ENCODE measurements around the gene OPRM1. TPM values are rescaled to one million over a fixed set of nuclear protein-coding genes. Genes with fewer than 3 reads are reported as not detected.
"Not testable (repeated sequence)": the region's sequence is repeated elsewhere in the genome, so short reads cannot be mapped to it uniquely, and the experiment has no call there.

OPRM1 gene
- total RNA-seq, 1 experiment from 2014 or later: not detected

- Mint-ChIP-seq H3K27ac (ENCODE audit: unreplicated experiment) (no peak overlapping the region), H3K36me3 (ENCODE audit: insufficient read depth, unreplicated experiment) (no peaks in the 10 kb centered on the region), H3K27me3 (ENCODE audit: insufficient read depth, unreplicated experiment) (no peaks in the 10 kb centered on the region), H3K9me3 (ENCODE audit: unreplicated experiment) (no peaks in the 10 kb centered on the region), H3K4me1 (ENCODE audit: low read depth, unreplicated experiment) (no peaks in the 10 kb centered on the region), H3K4me3 (ENCODE audit: unreplicated experiment) (no peak overlapping the region)
- no peaks in the 10 kb centered on the region for H3K27me3 ChIP-seq (replicated peaks; ENCODE audit: control insufficient read depth, insufficient read depth, low read length)
- no peak for DNase-seq
- intact Hi-C loops (cut with micrococcal nuclease; ENCODE audit: unreplicated experiment): no loop called here
- no TSS peak for BruUV-seq (replicated peaks)
- H3K36me3 ChIP-seq (ENCODE audit: control insufficient read depth, insufficient read depth, low read length): no peaks in the 10 kb centered on the region
- no peak for TF ChIP-seq CTCF (IDR thresholded peaks at IDR 0.05; ENCODE audit: insufficient read depth in 1 of 2, low read depth in 1 of 2, low read length in 1 of 2, severe bottlenecking in 1 of 2, unreplicated experiment in 1 of 2)
- ChIA-PET POLR2A (no interaction called here), CTCF (no interaction called here)
- no peaks in the 10 kb centered on the region for H3K9me3 ChIP-seq
- no peaks in the 10 kb centered on the region for H3K4me1 ChIP-seq
- no peak overlapping the region for H3K4me3 ChIP-seq (ENCODE audit: low read depth, low read length)
Measured at GRCh38 chr6:154236646-154237301, 197.7 kb downstream of the OPRM1 start.

- H3K27ac Mint-ChIP-seq (ENCODE audit: unreplicated experiment): no peak overlapping the region
- no peak overlapping the region for H3K4me3 Mint-ChIP-seq (ENCODE audit: unreplicated experiment)
- no peak for DNase-seq
- H3K27me3 Mint-ChIP-seq (ENCODE audit: insufficient read depth, unreplicated experiment): no peaks in the 10 kb centered on the region
- Histone ChIP-seq H3K4me3 (ENCODE audit: low read depth, low read length) (no peak overlapping the region), H3K27me3 (replicated peaks; ENCODE audit: control insufficient read depth, insufficient read depth, low read length) (no peaks in the 10 kb centered on the region), H3K36me3 (ENCODE audit: control insufficient read depth, insufficient read depth, low read length) (no peaks in the 10 kb centered on the region), H3K4me1 (no peaks in the 10 kb centered on the region), H3K9me3 (no peaks in the 10 kb centered on the region)
- H3K4me1 Mint-ChIP-seq (ENCODE audit: low read depth, unreplicated experiment): no peaks in the 10 kb centered on the region
- POLR2A ChIA-PET: no interaction called here
- no peak for TF ChIP-seq CTCF (IDR thresholded peaks at IDR 0.05; ENCODE audit: insufficient read depth in 1 of 2, low read depth in 1 of 2, low read length in 1 of 2, severe bottlenecking in 1 of 2, unreplicated experiment in 1 of 2)
- BruUV-seq (replicated peaks): no TSS peak
- H3K9me3 Mint-ChIP-seq (ENCODE audit: unreplicated experiment): no peaks in the 10 kb centered on the region
- intact Hi-C loops (cut with micrococcal nuclease; ENCODE audit: unreplicated experiment): no loop called here
- H3K36me3 Mint-ChIP-seq (ENCODE audit: insufficient read depth, unreplicated experiment): no peaks in the 10 kb centered on the region
- CTCF ChIA-PET: no interaction called here
Measured at GRCh38 chr6:154238831-154239230, 199.8 kb downstream of the OPRM1 start.

GRCh38 chr6:154239392-154239791, 200.4 kb downstream of the OPRM1 start:
- Histone ChIP-seq H3K4me3 (ENCODE audit: low read depth, low read length) (no peak overlapping the region), H3K4me1 (no peaks in the 10 kb centered on the region), H3K27me3 (replicated peaks; ENCODE audit: control insufficient read depth, insufficient read depth, low read length) (no peaks in the 10 kb centered on the region), H3K36me3 (ENCODE audit: control insufficient read depth, insufficient read depth, low read length) (no peaks in the 10 kb centered on the region), H3K9me3 (no peaks in the 10 kb centered on the region)
- Mint-ChIP-seq H3K4me1 (ENCODE audit: low read depth, unreplicated experiment) (no peaks in the 10 kb centered on the region), H3K27ac (ENCODE audit: unreplicated experiment) (no peak overlapping the region), H3K4me3 (ENCODE audit: unreplicated experiment) (no peak overlapping the region), H3K27me3 (ENCODE audit: insufficient read depth, unreplicated experiment) (no peaks in the 10 kb centered on the region), H3K9me3 (ENCODE audit: unreplicated experiment) (no peaks in the 10 kb centered on the region), H3K36me3 (ENCODE audit: insufficient read depth, unreplicated experiment) (no peaks in the 10 kb centered on the region)
- BruUV-seq (replicated peaks): no TSS peak
- DNase-seq: no peak
- POLR2A ChIA-PET: no interaction called here
- intact Hi-C loops (cut with micrococcal nuclease; ENCODE audit: unreplicated experiment): no loop called here
- TF ChIP-seq CTCF (IDR thresholded peaks at IDR 0.05; ENCODE audit: insufficient read depth in 1 of 2, low read depth in 1 of 2, low read length in 1 of 2, severe bottlenecking in 1 of 2, unreplicated experiment in 1 of 2): no peak
- CTCF ChIA-PET: no interaction called here

- H3K36me3 Mint-ChIP-seq (ENCODE audit: insufficient read depth, unreplicated experiment); H3K36me3 ChIP-seq (ENCODE audit: control insufficient read depth, insufficient read depth, low read length); H3K27me3 Mint-ChIP-seq (ENCODE audit: insufficient read depth, unreplicated experiment); POLR2A ChIA-PET; H3K27ac Mint-ChIP-seq (ENCODE audit: unreplicated experiment); DNase-seq; H3K4me3 Mint-ChIP-seq (ENCODE audit: unreplicated experiment); H3K4me1 ChIP-seq; H3K27me3 ChIP-seq (replicated peaks; ENCODE audit: control insufficient read depth, insufficient read depth, low read length); intact Hi-C loops (cut with micrococcal nuclease; ENCODE audit: unreplicated experiment); BruUV-seq (replicated peaks); H3K4me1 Mint-ChIP-seq (ENCODE audit: low read depth, unreplicated experiment); H3K9me3 Mint-ChIP-seq (ENCODE audit: unreplicated experiment); CTCF ChIA-PET; H3K4me3 ChIP-seq (ENCODE audit: low read depth, low read length); H3K9me3 ChIP-seq: not testable (repeated sequence)
Measured at GRCh38 chr6:154241061-154241460, 202.0 kb downstream of the OPRM1 start.

Data from Caco-2 (cell line).